GM13977 (cell line): ENCODE data around the gene TMEM94.

Experiments used
- DNase-seq: peaks from one replicate; pipeline ENCODE4 v3.0.0; 2012; ENCODE audit warnings: low spot score
- in situ Hi-C: fragments of 300-500 bp; cut with MboI; formaldehyde crosslinking; loops from one replicate; pipeline ENCODE4 v1.12.0; 2022; ENCODE audit warnings: low sequenced_read_pairs, low pct_unique_long_range_greater_than_20kb, mixed read lengths, inconsistent platforms; ENCODE audit not compliant: unreplicated experiment
- TF ChIP-seq, protein P1 (sequence below): IDR thresholded peaks from 2 replicates; pipeline ENCODE4 v1.5.1; 2012; ENCODE audit warnings: mild to moderate bottlenecking, control low read depth; ENCODE audit not compliant: insufficient read depth; ENCODE audit errors: extremely low read depth, missing control alignments

Gene TMEM94

GRCh38 chr17:75471207-75471606, 14.8 kb downstream of the TMEM94 start:
- TF ChIP-seq, protein P1, sequence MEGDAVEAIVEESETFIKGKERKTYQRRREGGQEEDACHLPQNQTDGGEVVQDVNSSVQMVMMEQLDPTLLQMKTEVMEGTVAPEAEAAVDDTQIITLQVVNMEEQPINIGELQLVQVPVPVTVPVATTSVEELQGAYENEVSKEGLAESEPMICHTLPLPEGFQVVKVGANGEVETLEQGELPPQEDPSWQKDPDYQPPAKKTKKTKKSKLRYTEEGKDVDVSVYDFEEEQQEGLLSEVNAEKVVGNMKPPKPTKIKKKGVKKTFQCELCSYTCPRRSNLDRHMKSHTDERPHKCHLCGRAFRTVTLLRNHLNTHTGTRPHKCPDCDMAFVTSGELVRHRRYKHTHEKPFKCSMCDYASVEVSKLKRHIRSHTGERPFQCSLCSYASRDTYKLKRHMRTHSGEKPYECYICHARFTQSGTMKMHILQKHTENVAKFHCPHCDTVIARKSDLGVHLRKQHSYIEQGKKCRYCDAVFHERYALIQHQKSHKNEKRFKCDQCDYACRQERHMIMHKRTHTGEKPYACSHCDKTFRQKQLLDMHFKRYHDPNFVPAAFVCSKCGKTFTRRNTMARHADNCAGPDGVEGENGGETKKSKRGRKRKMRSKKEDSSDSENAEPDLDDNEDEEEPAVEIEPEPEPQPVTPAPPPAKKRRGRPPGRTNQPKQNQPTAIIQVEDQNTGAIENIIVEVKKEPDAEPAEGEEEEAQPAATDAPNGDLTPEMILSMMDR, result no peak
- no peak for DNase-seq
- in situ Hi-C loops, result no loop called here

DNA sequence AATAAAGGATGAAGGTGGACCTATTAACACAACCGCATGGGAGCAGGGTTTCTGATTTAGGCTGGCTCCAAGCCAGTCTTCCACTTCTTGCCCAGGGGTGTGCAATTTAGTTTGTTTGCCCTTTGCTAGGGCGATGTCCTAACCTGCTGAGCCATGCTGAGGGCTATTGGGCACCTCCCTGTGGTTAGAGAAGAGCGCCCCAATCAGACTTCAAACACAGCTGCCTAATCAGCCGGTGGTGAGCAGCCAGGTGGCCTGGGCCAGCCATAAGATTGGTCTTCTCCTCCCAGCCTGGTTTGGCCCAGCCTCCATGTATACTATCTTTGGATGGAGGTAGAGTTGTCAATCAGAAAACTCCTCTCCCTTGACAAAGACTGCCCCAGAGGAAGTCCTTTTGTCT, 15.7 kb downstream of the TMEM94 start:
- no peak for DNase-seq
- in situ Hi-C loops, result no loop called here
- TF ChIP-seq, protein P1, result no peak

- in situ Hi-C loops, result no loop called here
- TF ChIP-seq, protein P1, result no peak
- no peak for DNase-seq
Observed at GRCh38 chr17:75473246-75473645, 16.8 kb downstream of the TMEM94 start.

- no peak for DNase-seq
- TF ChIP-seq, protein P1, result no peak
- in situ Hi-C loops, result no loop called here
Observed at GRCh38 chr17:75474736-75475135, 18.3 kb downstream of the TMEM94 start.

- TF ChIP-seq, protein P1, result no peak
- in situ Hi-C loops, result no loop called here
- no peak for DNase-seq
Observed at GRCh38 chr17:75475144-75475835, 18.9 kb downstream of the TMEM94 start.

- TF ChIP-seq, protein P1, result no peak
- in situ Hi-C loops, result no loop called here
Observed at GRCh38 chr17:75475851-75476250, 19.4 kb downstream of the TMEM94 start.

More at GRCh38 chr17:75475851-75476250, 19.4 kb downstream of the TMEM94 start:
- DNase-seq, result no peak
